Kidney (tissue), 14 donors: ENCODE measurements around the gene BSND. TPM values are rescaled to one million over a fixed set of nuclear protein-coding genes. Genes with fewer than 3 reads are reported as not detected.

Experiments
- DNase-seq, 5 donors: peaks; one replicate each; pipeline ENCODE4 v3.0.0-alpha.2; 2013 to 2020
- FAIRE-seq: peaks from 2 replicates; lab custom pipeline; 2012; peaks lifted over from hg19 to GRCh38; lab: Jason Lieb, UNC
- H3K27ac ChIP-seq, 2 donors: one replicate each; pipeline ENCODE4 v1.7.0; 2013; ENCODE audit warnings: low read depth in 2 of 2, low read length in 2 of 2, inconsistent platforms in 1 of 2
- H3K27me3 ChIP-seq: one replicate; pipeline ENCODE4 v1.7.1; 2013; ENCODE audit warnings: low read length, inconsistent platforms; ENCODE audit not compliant: control insufficient read depth, insufficient read depth
- H3K36me3 ChIP-seq, 3 donors: one replicate each; pipeline versions ENCODE4 v1.7.0 to v1.7.1; 2013; ENCODE audit warnings: low read length in 3 of 3, control low read depth in 1 of 3, inconsistent platforms in 1 of 3; ENCODE audit not compliant: insufficient read depth in 3 of 3, control insufficient read depth in 2 of 3
- H3K4me1 ChIP-seq, 3 donors: one replicate each; pipeline versions ENCODE4 v1.7.0 to v1.7.1; 2013; ENCODE audit warnings: low read length in 3 of 3, inconsistent platforms in 1 of 3, low read depth in 1 of 3; ENCODE audit not compliant: control insufficient read depth in 2 of 3, insufficient read depth in 2 of 3
- H3K4me3 ChIP-seq, 3 donors: one replicate each; pipeline versions ENCODE4 v1.7.0 to v1.8.1; 2013; ENCODE audit warnings: low read length in 3 of 3, control low read depth in 1 of 3, inconsistent platforms in 1 of 3
- H3K9ac ChIP-seq, 3 donors: one replicate each; pipeline versions ENCODE4 v1.7.0 to v1.7.1; 2013; ENCODE audit warnings: low read length in 3 of 3, control low read depth in 1 of 3, inconsistent platforms in 1 of 3
- H3K9me3 ChIP-seq, 3 donors: one replicate each; pipeline versions ENCODE4 v1.7.0 to v1.7.1; 2013; ENCODE audit warnings: low read length in 3 of 3, control low read depth in 1 of 3, inconsistent platforms in 1 of 3; ENCODE audit not compliant: control insufficient read depth in 2 of 3, insufficient read depth in 1 of 3
- CTCF ChIP-seq: IDR thresholded peaks from 3 replicates; pipeline ENCODE4 v1.5.1; 2012; ENCODE audit warnings: mild to moderate bottlenecking, moderate library complexity, borderline replicate concordance; ENCODE audit not compliant: insufficient read depth; ENCODE audit errors: extremely low read depth
- intact Hi-C: fragments of 100-400 bp; cut with DNase I; formaldehyde crosslinking; loops from one replicate; pipeline ENCODE4 v1.11.1; 2022
- polyA plus RNA-seq: library from polyadenylated mRNA; stranded (reverse); fragments of 350-450 nt; fragmentation: Illumina TruSeq; extraction: RNeasy Lipid Tissue Mini Kit (QIAGEN cat#74804); gene quantifications from one replicate; pipeline ENCODE4 v1.2.3, GENCODE V29; 2014; ENCODE audit warnings: low read depth, low replicate concordance; ENCODE audit not compliant: insufficient read depth
- total RNA-seq: library from RNA; stranded (reverse); fragmentation: NEBNext Ultra II Directional; extraction: Animal tissue kit (Norgen Biotek cat#: 25700); gene quantifications from one replicate; pipeline ENCODE4 v1.2.1, GENCODE V29; 2021
- donor health status: control.
- donor health status: control.
- donor health status: control.
- donor health status: control.
- donor health status: control.
- donor health status: DM: yes; HTN: yes; CAD: no.
- donor health status: Normal renal cell carcinoma (clear cell type).

BSND gene
- total and polyA plus RNA-seq, 2 donors from 2014 or later, result 1.4 to 22.7 TPM

- H3K4me3 ChIP-seq, result no peak overlapping the region
- no peak overlapping the region for H3K9ac ChIP-seq
- no peaks in the 10 kb centered on the region for H3K27me3 ChIP-seq
- H3K27ac ChIP-seq, result no peak overlapping the region
- FAIRE-seq (no peak), DNase-seq (peak in 1 of 5 donors; percentile 5)
- peaks cover 0 to 4% (median 0%) of the 10 kb centered on the region in 3 donors for H3K4me1 ChIP-seq
- no peak for TF ChIP-seq CTCF
- H3K9me3 ChIP-seq, result no peaks in the 10 kb centered on the region
- H3K36me3 ChIP-seq, result no peaks in the 10 kb centered on the region
- intact Hi-C loops, result no loop called here
Observed at GRCh38 chr1:54985556-54985955, 13.2 kb upstream of the BSND start.

DNA sequence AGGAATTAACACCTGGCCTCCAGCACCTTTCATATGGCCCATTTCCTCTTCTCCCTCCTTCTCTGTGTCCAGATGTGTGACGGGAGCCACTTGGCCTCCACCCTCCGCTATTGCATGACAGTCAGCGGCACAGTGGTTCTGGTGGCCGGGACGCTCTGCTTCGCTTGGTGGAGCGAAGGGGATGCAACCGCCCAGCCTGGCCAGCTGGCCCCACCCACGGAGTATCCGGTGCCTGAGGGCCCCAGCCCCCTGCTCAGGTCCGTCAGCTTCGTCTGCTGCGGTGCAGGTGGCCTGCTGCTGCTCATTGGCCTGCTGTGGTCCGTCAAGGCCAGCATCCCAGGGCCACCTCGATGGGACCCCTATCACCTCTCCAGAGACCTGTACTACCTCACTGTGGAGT lies 12.7 kb upstream of the BSND start:
- FAIRE-seq, result no peak
- Histone ChIP-seq H3K36me3 (no peaks in the 10 kb centered on the region), H3K4me1 (peaks cover 0 to 4% (median 0%) of the 10 kb centered on the region in 3 donors), H3K9me3 (no peaks in the 10 kb centered on the region), H3K9ac (no peak overlapping the region), H3K4me3 (no peak overlapping the region), H3K27ac (no peak overlapping the region), H3K27me3 (no peaks in the 10 kb centered on the region)
- no peak for TF ChIP-seq CTCF
- intact Hi-C loops, result no loop called here
- peak in 4 of 5 donors; percentile 50 to 73 (median 56) for DNase-seq

DNA sequence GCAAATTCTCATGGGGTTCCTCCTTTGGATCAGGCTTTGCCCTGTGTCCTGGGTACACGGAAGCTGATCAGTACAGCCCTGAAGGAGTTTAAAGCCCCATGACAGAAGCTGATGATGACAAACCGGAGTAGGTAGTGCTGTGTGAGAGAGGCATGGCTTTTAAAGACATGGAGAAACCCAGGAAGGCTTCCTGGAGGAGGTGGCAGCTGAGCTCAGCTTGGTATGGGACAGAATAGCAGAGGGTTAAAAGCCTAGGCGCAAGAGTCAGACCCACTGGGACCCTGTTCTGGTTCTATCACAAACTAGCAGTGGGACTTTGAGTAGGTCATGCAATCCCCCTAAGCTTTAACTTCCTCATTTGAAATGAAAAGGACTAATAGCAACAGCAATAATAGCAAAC lies 12.2 kb upstream of the BSND start:
- no peak for FAIRE-seq
- intact Hi-C loops, result no loop called here

More for the DNA sequence above, 12.2 kb upstream of the BSND start:
- no peaks in the 10 kb centered on the region for H3K9me3 ChIP-seq
- DNase-seq, result peak in 1 of 5 donors; percentile 20
- H3K36me3 ChIP-seq, result no peaks in the 10 kb centered on the region
- H3K27ac ChIP-seq, result no peak overlapping the region
- TF ChIP-seq CTCF, result no peak
- no peak overlapping the region for H3K4me3 ChIP-seq
- H3K27me3 ChIP-seq, result no peaks in the 10 kb centered on the region
- H3K4me1 ChIP-seq, result peaks cover 0 to 4% (median 0%) of the 10 kb centered on the region in 3 donors
- no peak overlapping the region for H3K9ac ChIP-seq
